ENCODE data around the gene PACSIN1. TPM values are rescaled to one million over a fixed set of nuclear protein-coding genes. Genes with fewer than 3 reads are reported as not detected.

The PACSIN1 gene
- total and polyA plus RNA-seq, 2 experiments from 2014 or later: 0.05 to 0.37 TPM

- Histone ChIP-seq H3K27me3 (no peaks in the 10 kb centered on the region), H3K9me2 (replicated peaks; ENCODE audit: insufficient read depth) (no peaks in the 10 kb centered on the region), H3K4me3 (no peak overlapping the region), H3K36me3 (replicated peaks; ENCODE audit: insufficient read depth, low read depth) (no peaks in the 10 kb centered on the region), H3K4me1 (ENCODE audit: insufficient read depth) (no peaks in the 10 kb centered on the region), H2AFZ (no peak overlapping the region), H3K79me2 (no peaks in the 10 kb centered on the region), H3K4me2 (no peak overlapping the region), H4K20me1 (ENCODE audit: insufficient read depth, poor library complexity, severe bottlenecking) (no peaks in the 10 kb centered on the region), H3K27ac (no peak overlapping the region), H3K9me3 (ENCODE audit: low read depth) (no peaks in the 10 kb centered on the region)
- 62% methylated on average over 5 of the region's 5 CpGs for WGBS (ENCODE audit: low lambda C conversion rate, missing lambda C conversion rate)
- no peak for TF ChIP-seq EZH2phosphoT487 (IDR thresholded peaks at IDR 0.05; ENCODE audit: low read depth, severe bottlenecking, unreplicated experiment)
- TF ChIP-seq EZH2 (IDR thresholded peaks at IDR 0.05; ENCODE audit: borderline replicate concordance): no peak
- TF ChIP-seq CTCF (IDR thresholded peaks at IDR 0.05; ENCODE audit: poor library complexity): no peak
- DNase-seq (ENCODE audit: low spot score): no peak
Observed at GRCh38 chr6:34506718-34507117, 40.8 kb downstream of the PACSIN1 start.

GRCh38 chr6:34508425-34508824, 42.5 kb downstream of the PACSIN1 start:
- WGBS (ENCODE audit: low lambda C conversion rate, missing lambda C conversion rate): 97% methylated on average over 3 of the region's 3 CpGs
- Histone ChIP-seq H3K4me3 (no peak overlapping the region), H3K79me2 (no peaks in the 10 kb centered on the region), H2AFZ (no peak overlapping the region), H3K9me2 (replicated peaks; ENCODE audit: insufficient read depth) (no peaks in the 10 kb centered on the region), H3K9me3 (ENCODE audit: low read depth) (no peaks in the 10 kb centered on the region), H3K36me3 (replicated peaks; ENCODE audit: insufficient read depth, low read depth) (no peaks in the 10 kb centered on the region), H4K20me1 (ENCODE audit: insufficient read depth, poor library complexity, severe bottlenecking) (no peaks in the 10 kb centered on the region), H3K27ac (no peak overlapping the region), H3K4me1 (ENCODE audit: insufficient read depth) (no peaks in the 10 kb centered on the region), H3K27me3 (no peaks in the 10 kb centered on the region), H3K4me2 (no peak overlapping the region)
- no peak for DNase-seq (ENCODE audit: low spot score)
- TF ChIP-seq CTCF (IDR thresholded peaks at IDR 0.05; ENCODE audit: poor library complexity) (no peak), EZH2phosphoT487 (IDR thresholded peaks at IDR 0.05; ENCODE audit: low read depth, severe bottlenecking, unreplicated experiment) (no peak), EZH2 (IDR thresholded peaks at IDR 0.05; ENCODE audit: borderline replicate concordance) (no peak)

GRCh38 chr6:34509782-34510181, 43.9 kb downstream of the PACSIN1 start:
- H3K4me1 ChIP-seq (ENCODE audit: insufficient read depth): peaks cover under 1% of the 10 kb centered on the region
- no peaks in the 10 kb centered on the region for H3K36me3 ChIP-seq (replicated peaks; ENCODE audit: insufficient read depth, low read depth)
- no peaks in the 10 kb centered on the region for H3K9me2 ChIP-seq (replicated peaks; ENCODE audit: insufficient read depth)
- peaks cover under 1% of the 10 kb centered on the region for H3K27me3 ChIP-seq
- no peaks in the 10 kb centered on the region for H4K20me1 ChIP-seq (ENCODE audit: insufficient read depth, poor library complexity, severe bottlenecking)
- no peak for DNase-seq (ENCODE audit: low spot score)
- no peak for TF ChIP-seq EZH2phosphoT487 (IDR thresholded peaks at IDR 0.05; ENCODE audit: low read depth, severe bottlenecking, unreplicated experiment)
- no peak for TF ChIP-seq EZH2 (IDR thresholded peaks at IDR 0.05; ENCODE audit: borderline replicate concordance)
- no peak for TF ChIP-seq CTCF (IDR thresholded peaks at IDR 0.05; ENCODE audit: poor library complexity)
- H3K79me2 ChIP-seq: no peaks in the 10 kb centered on the region
- no peak overlapping the region for H3K4me3 ChIP-seq
- no peaks in the 10 kb centered on the region for H3K9me3 ChIP-seq (ENCODE audit: low read depth)
- H3K4me2 ChIP-seq: no peak overlapping the region
- H2AFZ ChIP-seq: no peak overlapping the region
- no peak overlapping the region for H3K27ac ChIP-seq
- 99% methylated on average over 4 of the region's 4 CpGs for WGBS (ENCODE audit: low lambda C conversion rate, missing lambda C conversion rate)

- H3K27me3 ChIP-seq: peaks cover 5% of the 10 kb centered on the region
- no peaks in the 10 kb centered on the region for H3K9me2 ChIP-seq (replicated peaks; ENCODE audit: insufficient read depth)
- H3K36me3 ChIP-seq (replicated peaks; ENCODE audit: insufficient read depth, low read depth): no peaks in the 10 kb centered on the region
- TF ChIP-seq EZH2phosphoT487 (IDR thresholded peaks at IDR 0.05; ENCODE audit: low read depth, severe bottlenecking, unreplicated experiment) (no peak), CTCF (IDR thresholded peaks at IDR 0.05; ENCODE audit: poor library complexity) (no peak), EZH2 (IDR thresholded peaks at IDR 0.05; ENCODE audit: borderline replicate concordance) (no peak)
- H2AFZ ChIP-seq: no peak overlapping the region
- no peak overlapping the region for H3K4me3 ChIP-seq
- H3K79me2 ChIP-seq: no peaks in the 10 kb centered on the region
- no peaks in the 10 kb centered on the region for H4K20me1 ChIP-seq (ENCODE audit: insufficient read depth, poor library complexity, severe bottlenecking)
- H3K4me1 ChIP-seq (ENCODE audit: insufficient read depth): peaks cover 4% of the 10 kb centered on the region
- no peaks in the 10 kb centered on the region for H3K9me3 ChIP-seq (ENCODE audit: low read depth)
- no peak overlapping the region for H3K27ac ChIP-seq
- H3K4me2 ChIP-seq: no peak overlapping the region
- no peak for DNase-seq (ENCODE audit: low spot score)
- WGBS (ENCODE audit: low lambda C conversion rate, missing lambda C conversion rate): 86% methylated on average over 4 of the region's 4 CpGs
Observed at GRCh38 chr6:34510299-34510698, 44.4 kb downstream of the PACSIN1 start.

All from hepatocyte (in vitro differentiated cells).